Liver (tissue), 9 donors: ENCODE data around the gene MEIS1. TPM values are rescaled to one million over a fixed set of nuclear protein-coding genes. Genes with fewer than 3 reads are reported as not detected.

Experiments
- DNase-seq: peaks from one replicate; pipeline ENCODE4 v3.0.0-alpha.2; 2017; ENCODE audit warnings: low spot score
- H3K27ac ChIP-seq, 2 donors: one replicate each; pipeline ENCODE4 v1.7.0; 2013; ENCODE audit warnings: inconsistent platforms in 2 of 2, low read length in 2 of 2, control low read depth in 1 of 2, low read depth in 1 of 2, mild to moderate bottlenecking in 1 of 2
- H3K27me3 ChIP-seq, 4 donors: one replicate each; pipeline versions ENCODE4 v1.6.1 to v1.7.0; 2013; ENCODE audit warnings: low read length in 3 of 4, inconsistent platforms in 1 of 4, mild to moderate bottlenecking in 1 of 4, moderate library complexity in 1 of 4; ENCODE audit not compliant: control insufficient read depth in 4 of 4, insufficient read depth in 4 of 4
- H3K36me3 ChIP-seq, 4 donors: one replicate each; pipeline versions ENCODE4 v1.6.1 to v1.7.0; 2013; ENCODE audit warnings: low read length in 3 of 4, mild to moderate bottlenecking in 3 of 4, low read depth in 1 of 4, moderate library complexity in 1 of 4; ENCODE audit not compliant: control insufficient read depth in 4 of 4, insufficient read depth in 3 of 4
- H3K4me1 ChIP-seq, 4 donors: one replicate each; pipeline versions ENCODE4 v1.6.1 to v1.7.0; 2013; ENCODE audit warnings: low read length in 3 of 4, mild to moderate bottlenecking in 3 of 4, moderate library complexity in 1 of 4; ENCODE audit not compliant: control insufficient read depth in 4 of 4, insufficient read depth in 4 of 4
- H3K4me3 ChIP-seq, 3 donors: one replicate each; pipeline versions ENCODE4 v1.6.1 to v1.7.0; 2013; ENCODE audit warnings: low read length in 3 of 3, control low read depth in 1 of 3, low read depth in 1 of 3, mild to moderate bottlenecking in 1 of 3
- H3K9ac ChIP-seq, 2 donors: one replicate each; pipeline ENCODE4 v1.7.0; 2013; ENCODE audit warnings: low read length in 2 of 2, mild to moderate bottlenecking in 2 of 2, moderate library complexity in 2 of 2, control low read depth in 1 of 2, low read depth in 1 of 2
- H3K9me3 ChIP-seq, 4 donors: one replicate each; pipeline versions ENCODE4 v1.6.1 to v1.7.0; 2013; ENCODE audit warnings: low read length in 3 of 4; ENCODE audit not compliant: control insufficient read depth in 4 of 4
- EGR1 ChIP-seq, 2 donors: IDR thresholded peaks; 2 replicates each; pipeline ENCODE4 v1.6.1; 2016 to 2018; ENCODE audit warnings: antibody characterized with exemption in 2 of 2, low read depth in 2 of 2
- FOXA1 ChIP-seq: IDR thresholded peaks from 2 replicates; pipeline ENCODE4 v1.6.1; 2016; ENCODE audit warnings: antibody characterized with exemption
- FOXA2 ChIP-seq: IDR thresholded peaks from 2 replicates; pipeline ENCODE4 v1.6.1; 2016; ENCODE audit warnings: antibody characterized with exemption
- GABPA ChIP-seq, 2 donors: IDR thresholded peaks in 1 of 2; conservative IDR thresholded peaks in 1 of 2; 2 replicates each; pipeline ENCODE4 v1.6.1; 2016; ENCODE audit warnings: antibody characterized with exemption in 2 of 2, mild to moderate bottlenecking in 1 of 2, moderate library complexity in 1 of 2
- HNF4A ChIP-seq, 2 donors: conservative IDR thresholded peaks; 2 replicates each; pipeline ENCODE4 v1.6.1; 2016; ENCODE audit warnings: antibody characterized with exemption in 2 of 2, mild to moderate bottlenecking in 2 of 2
- HNF4G ChIP-seq: IDR thresholded peaks from 2 replicates; pipeline ENCODE4 v1.6.1; 2016; ENCODE audit warnings: antibody characterized with exemption
- JUND ChIP-seq, 2 donors: IDR thresholded peaks; 2 replicates each; pipeline ENCODE4 v1.6.1; 2016; ENCODE audit warnings: antibody characterized with exemption in 2 of 2
- NR2F2 ChIP-seq: IDR thresholded peaks from 2 replicates; pipeline ENCODE4 v1.6.1; 2016; ENCODE audit warnings: antibody characterized with exemption
- RAD21 ChIP-seq, 2 donors: IDR thresholded peaks; 2 replicates each; pipeline ENCODE4 v1.6.1; 2016; ENCODE audit warnings: antibody characterized with exemption in 2 of 2, mild to moderate bottlenecking in 2 of 2
- REST ChIP-seq: IDR thresholded peaks from 2 replicates; pipeline ENCODE4 v1.6.1; 2016; ENCODE audit warnings: antibody characterized with exemption, mild to moderate bottlenecking
- RXRA ChIP-seq, 2 donors: IDR thresholded peaks; 2 replicates each; pipeline ENCODE4 v1.6.1; 2017 to 2018; ENCODE audit warnings: antibody characterized with exemption in 2 of 2, mild to moderate bottlenecking in 1 of 2
- SP1 ChIP-seq: IDR thresholded peaks from 2 replicates; pipeline ENCODE4 v1.6.1; 2018; ENCODE audit warnings: antibody characterized with exemption, mild to moderate bottlenecking
- TAF1 ChIP-seq: conservative IDR thresholded peaks from 2 replicates; pipeline ENCODE4 v1.6.1; 2016; ENCODE audit warnings: antibody characterized with exemption, mild to moderate bottlenecking
- YY1 ChIP-seq: IDR thresholded peaks from 2 replicates; pipeline ENCODE4 v1.6.1; 2016; ENCODE audit warnings: antibody characterized with exemption, mild to moderate bottlenecking
- ZBTB33 ChIP-seq: IDR thresholded peaks from 2 replicates; pipeline ENCODE4 v1.6.1; 2016; ENCODE audit warnings: antibody characterized with exemption
- WGBS: extraction: QIAGEN DNeasy Blood & Tissue Kit; methylation state at CpG from one replicate; pipeline ENCODE4 v1.1.7; 2013; 5-methylcytosine and 5-hydroxymethylcytosine counted together
- polyA plus RNA-seq, 2 donors: library from polyadenylated mRNA; stranded (reverse) in 1 of 2; unstranded in 1 of 2; fragments of 200-250 nt in 1 of 2; fragments of >200 nt in 1 of 2; fragmentation: Nextera tagmentation in 1 of 2; extraction: Ambion mirVana in 1 of 2; gene quantifications; one replicate each; pipeline versions ENCODE4 v1.2.1 to v1.2.3, GENCODE V29; 2013 to 2015
- total RNA-seq, 2 donors: library from RNA; depleted of rRNA; stranded (reverse); fragments of >200 nt; gene quantifications; one replicate each; pipeline ENCODE4 v1.2.3, GENCODE V29; 2014
- TF ChIP-seq, protein P1 (sequence below): fragments of 150-350 bp; IDR thresholded peaks from 2 replicates; pipeline ENCODE4 v1.5.1; 2017; ENCODE audit warnings: improper control_type of control experiment, low read depth, low read length; ENCODE audit not compliant: missing input control
- TF ChIP-seq, protein P2 (sequence below): IDR thresholded peaks from 2 replicates; pipeline ENCODE4 v1.6.1; 2016; ENCODE audit warnings: antibody characterized with exemption
- TF ChIP-seq, protein P3 (sequence below): IDR thresholded peaks from 2 replicates; pipeline ENCODE4 v1.6.1; 2016; ENCODE audit warnings: antibody characterized with exemption
- donor health status: healthy.
- donor health status: healthy.
- donor health status: healthy.
- donor health status: healthy.
- donor health status: healthy.

Gene MEIS1
- total and polyA plus RNA-seq, 4 donors: 1.6 to 8.6 (median 5.5) TPM

DNA sequence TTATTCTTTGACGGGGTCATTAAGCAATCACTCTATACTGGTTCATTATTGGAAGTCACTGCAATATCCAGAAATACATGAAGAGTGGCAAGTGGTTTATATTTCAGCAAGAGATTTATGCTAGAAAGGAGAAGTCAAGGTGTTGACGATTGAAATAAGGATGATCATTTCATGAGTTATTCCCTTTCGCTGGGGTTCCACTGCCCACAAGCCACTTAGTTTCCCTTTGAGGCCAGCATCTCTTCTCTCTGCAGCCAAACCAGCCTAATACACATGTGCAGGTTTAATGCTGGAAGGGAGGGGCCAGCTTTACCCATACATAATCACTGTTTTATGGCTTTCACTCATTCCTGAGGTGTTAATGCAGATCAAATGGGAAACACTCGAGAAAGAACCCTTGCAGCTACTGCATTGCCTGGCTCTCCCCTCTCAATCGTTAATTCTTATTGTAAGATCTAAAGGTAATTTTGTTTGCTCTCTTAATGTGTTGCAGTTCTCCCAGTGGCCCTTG is 108.4 kb downstream of the MEIS1 start:
- no peak for DNase-seq
- no peaks in the 10 kb centered on the region for H3K36me3 ChIP-seq
- TF ChIP-seq FOXA2 (no peak), EGR1 (IDR thresholded peaks at IDR 0.05; ENCODE audit: low read depth in 2 of 2) (no peak), RAD21 (IDR thresholded peaks at IDR 0.05) (no peak), YY1 (no peak), REST (no peak), ZBTB33 (no peak), FOXA1 (no peak), GABPA (IDR thresholded peaks at IDR 0.05 in 1 of 2, conservative IDR thresholded peaks at IDR 0.05 in 1 of 2) (no peak), SP1 (no peak), HNF4G (no peak)
- TF ChIP-seq, protein P1, sequence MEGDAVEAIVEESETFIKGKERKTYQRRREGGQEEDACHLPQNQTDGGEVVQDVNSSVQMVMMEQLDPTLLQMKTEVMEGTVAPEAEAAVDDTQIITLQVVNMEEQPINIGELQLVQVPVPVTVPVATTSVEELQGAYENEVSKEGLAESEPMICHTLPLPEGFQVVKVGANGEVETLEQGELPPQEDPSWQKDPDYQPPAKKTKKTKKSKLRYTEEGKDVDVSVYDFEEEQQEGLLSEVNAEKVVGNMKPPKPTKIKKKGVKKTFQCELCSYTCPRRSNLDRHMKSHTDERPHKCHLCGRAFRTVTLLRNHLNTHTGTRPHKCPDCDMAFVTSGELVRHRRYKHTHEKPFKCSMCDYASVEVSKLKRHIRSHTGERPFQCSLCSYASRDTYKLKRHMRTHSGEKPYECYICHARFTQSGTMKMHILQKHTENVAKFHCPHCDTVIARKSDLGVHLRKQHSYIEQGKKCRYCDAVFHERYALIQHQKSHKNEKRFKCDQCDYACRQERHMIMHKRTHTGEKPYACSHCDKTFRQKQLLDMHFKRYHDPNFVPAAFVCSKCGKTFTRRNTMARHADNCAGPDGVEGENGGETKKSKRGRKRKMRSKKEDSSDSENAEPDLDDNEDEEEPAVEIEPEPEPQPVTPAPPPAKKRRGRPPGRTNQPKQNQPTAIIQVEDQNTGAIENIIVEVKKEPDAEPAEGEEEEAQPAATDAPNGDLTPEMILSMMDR: no peak
- no peaks in the 10 kb centered on the region for H3K27me3 ChIP-seq
- H3K9me3 ChIP-seq: no peaks in the 10 kb centered on the region
- H3K4me1 ChIP-seq: peaks cover 3 to 18% (median 11%) of the 10 kb centered on the region in 4 donors
- 82% methylated on average over 5 of the region's 5 CpGs for WGBS
- no peak overlapping the region for H3K27ac ChIP-seq
- no peak overlapping the region for H3K4me3 ChIP-seq
- H3K9ac ChIP-seq: no peak overlapping the region

DNA sequence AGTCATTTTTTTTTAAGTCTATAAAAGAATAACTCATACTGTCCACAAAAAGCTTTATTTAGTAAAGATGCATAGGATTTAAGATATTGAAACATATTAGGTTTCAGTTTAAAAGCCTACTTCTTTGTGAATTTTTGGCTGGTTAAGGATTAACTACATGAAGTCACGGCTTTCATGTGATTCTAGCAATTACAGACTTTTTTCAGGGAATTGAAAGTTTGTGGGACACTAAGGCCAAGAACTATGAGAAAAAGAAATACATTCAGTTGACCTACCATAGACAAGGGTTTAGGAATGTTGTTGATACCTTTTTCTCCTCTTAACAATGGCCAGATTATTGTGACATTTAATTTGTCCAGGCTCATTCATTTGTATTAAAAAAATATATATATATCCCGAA is 109.3 kb downstream of the MEIS1 start:
- no peaks in the 10 kb centered on the region for H3K27me3 ChIP-seq
- H3K4me1 ChIP-seq: peaks cover 3 to 18% (median 11%) of the 10 kb centered on the region in 4 donors
- 62% methylated on average over 2 of the region's 2 CpGs for WGBS
- H3K36me3 ChIP-seq: no peaks in the 10 kb centered on the region
- H3K27ac ChIP-seq: no peak overlapping the region
- no peak for DNase-seq
- H3K9me3 ChIP-seq: no peaks in the 10 kb centered on the region
- no peak overlapping the region for H3K4me3 ChIP-seq
- H3K9ac ChIP-seq: no peak overlapping the region
- no peak for TF ChIP-seq FOXA2
- TF ChIP-seq JUND (IDR thresholded peaks at IDR 0.05): no peak
- TF ChIP-seq GABPA (IDR thresholded peaks at IDR 0.05 in 1 of 2, conservative IDR thresholded peaks at IDR 0.05 in 1 of 2): no peak
- TF ChIP-seq HNF4A (conservative IDR thresholded peaks at IDR 0.05): no peak
- no peak for TF ChIP-seq NR2F2
- TF ChIP-seq REST: no peak
- TF ChIP-seq, protein P2, sequence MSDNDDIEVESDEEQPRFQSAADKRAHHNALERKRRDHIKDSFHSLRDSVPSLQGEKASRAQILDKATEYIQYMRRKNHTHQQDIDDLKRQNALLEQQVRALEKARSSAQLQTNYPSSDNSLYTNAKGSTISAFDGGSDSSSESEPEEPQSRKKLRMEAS: no peak
- TF ChIP-seq RAD21 (IDR thresholded peaks at IDR 0.05): no peak
- TF ChIP-seq RXRA (IDR thresholded peaks at IDR 0.05): no peak
- TF ChIP-seq YY1: no peak
- no peak for TF ChIP-seq HNF4G
- no peak for TF ChIP-seq TAF1
- TF ChIP-seq ZBTB33: no peak
- TF ChIP-seq EGR1 (IDR thresholded peaks at IDR 0.05; ENCODE audit: low read depth in 2 of 2): no peak
- TF ChIP-seq, protein P3, sequence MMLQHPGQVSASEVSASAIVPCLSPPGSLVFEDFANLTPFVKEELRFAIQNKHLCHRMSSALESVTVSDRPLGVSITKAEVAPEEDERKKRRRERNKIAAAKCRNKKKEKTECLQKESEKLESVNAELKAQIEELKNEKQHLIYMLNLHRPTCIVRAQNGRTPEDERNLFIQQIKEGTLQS: no peak
- TF ChIP-seq FOXA1: no peak
